ENCODE measurements around the gene PCID2.

The PCID2 gene

DNA sequence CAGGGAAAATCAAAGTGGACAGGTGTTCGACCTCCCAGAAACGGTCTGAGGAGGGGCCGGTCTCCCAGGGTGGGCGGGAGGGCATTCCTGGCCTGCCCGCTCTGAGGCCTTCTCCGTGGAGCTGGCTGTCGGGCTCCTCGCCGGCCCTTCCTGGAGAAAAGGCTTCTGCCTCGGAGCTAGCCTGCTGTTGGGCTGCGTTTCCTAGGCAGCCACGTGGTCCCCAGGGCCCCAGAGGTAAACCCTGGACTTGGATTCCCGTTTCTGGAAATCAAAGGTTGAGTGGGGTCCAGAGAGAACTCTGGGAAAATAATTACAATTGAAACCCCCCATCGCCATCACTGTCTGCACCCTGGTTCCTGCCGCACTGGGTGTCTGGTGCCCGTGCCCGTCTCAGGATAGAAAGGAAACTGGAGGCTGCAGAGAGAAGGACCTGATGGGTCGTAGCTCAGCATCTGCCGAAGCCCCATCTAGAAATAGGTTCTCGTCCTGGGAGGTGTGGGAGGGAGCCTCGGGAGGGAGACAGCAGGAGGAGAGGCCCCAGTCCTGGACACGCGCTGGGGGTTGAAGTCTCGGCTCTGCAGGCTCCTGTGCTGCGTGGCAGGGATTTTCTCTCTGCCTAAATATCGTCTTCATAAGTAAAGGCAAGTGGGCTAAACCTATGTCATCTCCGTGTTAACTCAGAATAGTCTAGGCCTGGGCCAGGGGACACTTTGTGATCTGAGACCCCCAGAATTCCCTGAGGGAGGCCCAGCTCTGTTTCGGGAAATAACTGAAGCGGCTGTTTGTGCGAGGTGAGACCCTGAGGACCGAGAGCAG is 57.7 kb downstream of the PCID2 start:
- Histone ChIP-seq H3K4me1 (ENCODE audit: low read length) (peaks cover 6% of the 10 kb centered on the region), H3K9me3 (ENCODE audit: insufficient read depth, low read length) (0 out of 2 replicates have a peak, but pooled peaks cover 3% of the 10 kb centered on the region), H3K27me3 (ENCODE audit: low read depth, low read length) (peaks cover 8% of the 10 kb centered on the region; the same call in 1 of the 2 replicates), H3K79me2 (ENCODE audit: low read length) (no peaks in the 10 kb centered on the region), H4K20me1 (ENCODE audit: insufficient read depth, low read length) (no peaks in the 10 kb centered on the region), H3K27ac (ENCODE audit: low read length) (no peak overlapping the region), H2AFZ (ENCODE audit: low read depth, low read length) (no peak overlapping the region), H3K9ac (ENCODE audit: low read length) (no peak overlapping the region), H3K36me3 (replicated peaks; ENCODE audit: low read depth, low read length) (no peaks in the 10 kb centered on the region), H3K4me3 (ENCODE audit: low read length) (no peak overlapping the region), H3K4me2 (ENCODE audit: low read length) (no peak overlapping the region)
- TF ChIP-seq EZH2phosphoT487 (IDR thresholded peaks at IDR 0.05; ENCODE audit: low read depth) = no peak
- TF ChIP-seq, protein P1, sequence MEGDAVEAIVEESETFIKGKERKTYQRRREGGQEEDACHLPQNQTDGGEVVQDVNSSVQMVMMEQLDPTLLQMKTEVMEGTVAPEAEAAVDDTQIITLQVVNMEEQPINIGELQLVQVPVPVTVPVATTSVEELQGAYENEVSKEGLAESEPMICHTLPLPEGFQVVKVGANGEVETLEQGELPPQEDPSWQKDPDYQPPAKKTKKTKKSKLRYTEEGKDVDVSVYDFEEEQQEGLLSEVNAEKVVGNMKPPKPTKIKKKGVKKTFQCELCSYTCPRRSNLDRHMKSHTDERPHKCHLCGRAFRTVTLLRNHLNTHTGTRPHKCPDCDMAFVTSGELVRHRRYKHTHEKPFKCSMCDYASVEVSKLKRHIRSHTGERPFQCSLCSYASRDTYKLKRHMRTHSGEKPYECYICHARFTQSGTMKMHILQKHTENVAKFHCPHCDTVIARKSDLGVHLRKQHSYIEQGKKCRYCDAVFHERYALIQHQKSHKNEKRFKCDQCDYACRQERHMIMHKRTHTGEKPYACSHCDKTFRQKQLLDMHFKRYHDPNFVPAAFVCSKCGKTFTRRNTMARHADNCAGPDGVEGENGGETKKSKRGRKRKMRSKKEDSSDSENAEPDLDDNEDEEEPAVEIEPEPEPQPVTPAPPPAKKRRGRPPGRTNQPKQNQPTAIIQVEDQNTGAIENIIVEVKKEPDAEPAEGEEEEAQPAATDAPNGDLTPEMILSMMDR (IDR thresholded peaks at IDR 0.05; ENCODE audit: low read depth, low read length) = no peak

DNA sequence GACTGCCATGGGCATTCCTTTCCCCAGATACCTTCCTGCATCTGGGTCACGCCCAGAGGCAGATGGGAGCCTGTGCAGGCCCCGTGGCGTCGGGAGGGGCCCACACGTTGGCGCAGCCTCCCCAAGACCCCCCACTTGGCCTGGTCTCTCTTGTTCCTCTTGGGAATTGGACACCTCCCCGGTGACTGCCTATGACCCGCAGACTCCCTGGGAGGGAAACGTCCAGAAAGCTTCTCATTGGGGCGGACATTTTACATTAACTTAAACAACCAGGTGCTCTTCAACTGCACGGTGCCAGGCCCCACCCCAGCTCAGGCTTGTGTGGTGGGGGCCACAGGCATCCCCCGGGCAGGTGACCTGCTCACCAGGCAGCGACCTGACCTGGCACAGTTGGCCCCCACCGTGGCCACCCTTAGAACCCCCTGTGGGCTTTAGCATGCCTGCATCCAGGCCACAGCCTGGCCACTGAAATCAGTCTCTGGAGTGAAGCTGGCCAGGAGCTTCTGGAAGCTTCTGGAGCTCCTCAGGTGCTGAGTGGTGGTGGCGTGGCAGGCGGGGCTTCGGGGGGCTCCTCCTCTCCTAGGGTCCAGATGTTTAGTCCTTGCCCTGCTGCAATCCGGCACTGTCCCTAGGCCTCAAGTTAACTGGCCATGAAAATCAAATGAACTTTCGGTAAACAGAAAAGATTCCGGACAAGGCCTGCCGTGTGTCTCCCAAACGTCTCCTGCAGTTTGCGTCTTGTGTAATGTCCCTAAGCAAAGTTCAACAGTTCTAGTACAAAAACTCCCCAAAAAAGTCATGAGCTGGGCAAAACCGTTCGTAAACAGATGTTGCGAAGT is 58.5 kb downstream of the PCID2 start:
- Histone ChIP-seq H4K20me1 (ENCODE audit: insufficient read depth, low read length) (no peaks in the 10 kb centered on the region), H3K36me3 (replicated peaks; ENCODE audit: low read depth, low read length) (no peaks in the 10 kb centered on the region), H3K9ac (ENCODE audit: low read length) (no peak overlapping the region), H3K4me2 (ENCODE audit: low read length) (no peak overlapping the region), H3K4me1 (ENCODE audit: low read length) (peaks cover 6% of the 10 kb centered on the region), H3K4me3 (ENCODE audit: low read length) (no peak overlapping the region), H3K9me3 (ENCODE audit: insufficient read depth, low read length) (no peaks in the 10 kb centered on the region), H2AFZ (ENCODE audit: low read depth, low read length) (no peak overlapping the region), H3K79me2 (ENCODE audit: low read length) (no peaks in the 10 kb centered on the region), H3K27me3 (ENCODE audit: low read depth, low read length) (peaks cover 8% of the 10 kb centered on the region; the same call in 1 of the 2 replicates), H3K27ac (ENCODE audit: low read length) (no peak overlapping the region)
- no peak for TF ChIP-seq EZH2phosphoT487 (IDR thresholded peaks at IDR 0.05; ENCODE audit: low read depth)
- TF ChIP-seq, protein P1 (IDR thresholded peaks at IDR 0.05; ENCODE audit: low read depth, low read length) = no peak

DNA sequence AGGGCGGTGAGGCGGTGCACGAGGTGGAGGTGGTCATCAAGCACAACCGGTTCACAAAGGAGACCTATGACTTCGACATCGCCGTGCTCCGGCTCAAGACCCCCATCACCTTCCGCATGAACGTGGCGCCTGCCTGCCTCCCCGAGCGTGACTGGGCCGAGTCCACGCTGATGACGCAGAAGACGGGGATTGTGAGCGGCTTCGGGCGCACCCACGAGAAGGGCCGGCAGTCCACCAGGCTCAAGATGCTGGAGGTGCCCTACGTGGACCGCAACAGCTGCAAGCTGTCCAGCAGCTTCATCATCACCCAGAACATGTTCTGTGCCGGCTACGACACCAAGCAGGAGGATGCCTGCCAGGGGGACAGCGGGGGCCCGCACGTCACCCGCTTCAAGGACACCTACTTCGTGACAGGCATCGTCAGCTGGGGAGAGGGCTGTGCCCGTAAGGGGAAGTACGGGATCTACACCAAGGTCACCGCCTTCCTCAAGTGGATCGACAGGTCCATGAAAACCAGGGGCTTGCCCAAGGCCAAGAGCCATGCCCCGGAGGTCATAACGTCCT is 59.4 kb downstream of the PCID2 start:
- Histone ChIP-seq H3K27me3 (ENCODE audit: low read depth, low read length) (peaks cover 8% of the 10 kb centered on the region; the same call in 1 of the 2 replicates), H3K4me1 (ENCODE audit: low read length) (peaks cover 3% of the 10 kb centered on the region), H3K9me3 (ENCODE audit: insufficient read depth, low read length) (no peaks in the 10 kb centered on the region; the same call in 1 of the 2 replicates)

More for the DNA sequence above, 59.4 kb downstream of the PCID2 start:
- H3K79me2 ChIP-seq (ENCODE audit: low read length) = no peaks in the 10 kb centered on the region
- no peak overlapping the region for H2AFZ ChIP-seq (ENCODE audit: low read depth, low read length)
- TF ChIP-seq EZH2phosphoT487 (IDR thresholded peaks at IDR 0.05; ENCODE audit: low read depth) = no peak
- TF ChIP-seq, protein P1 (IDR thresholded peaks at IDR 0.05; ENCODE audit: low read depth, low read length) = no peak
- H3K9ac ChIP-seq (ENCODE audit: low read length) = no peak overlapping the region
- H4K20me1 ChIP-seq (ENCODE audit: insufficient read depth, low read length) = no peaks in the 10 kb centered on the region
- H3K27ac ChIP-seq (ENCODE audit: low read length) = no peak overlapping the region
- H3K4me3 ChIP-seq (ENCODE audit: low read length) = no peak overlapping the region
- no peaks in the 10 kb centered on the region for H3K36me3 ChIP-seq (replicated peaks; ENCODE audit: low read depth, low read length)
- no peak overlapping the region for H3K4me2 ChIP-seq (ENCODE audit: low read length)
